ENCODE measurements around the gene MATK.

DNA sequence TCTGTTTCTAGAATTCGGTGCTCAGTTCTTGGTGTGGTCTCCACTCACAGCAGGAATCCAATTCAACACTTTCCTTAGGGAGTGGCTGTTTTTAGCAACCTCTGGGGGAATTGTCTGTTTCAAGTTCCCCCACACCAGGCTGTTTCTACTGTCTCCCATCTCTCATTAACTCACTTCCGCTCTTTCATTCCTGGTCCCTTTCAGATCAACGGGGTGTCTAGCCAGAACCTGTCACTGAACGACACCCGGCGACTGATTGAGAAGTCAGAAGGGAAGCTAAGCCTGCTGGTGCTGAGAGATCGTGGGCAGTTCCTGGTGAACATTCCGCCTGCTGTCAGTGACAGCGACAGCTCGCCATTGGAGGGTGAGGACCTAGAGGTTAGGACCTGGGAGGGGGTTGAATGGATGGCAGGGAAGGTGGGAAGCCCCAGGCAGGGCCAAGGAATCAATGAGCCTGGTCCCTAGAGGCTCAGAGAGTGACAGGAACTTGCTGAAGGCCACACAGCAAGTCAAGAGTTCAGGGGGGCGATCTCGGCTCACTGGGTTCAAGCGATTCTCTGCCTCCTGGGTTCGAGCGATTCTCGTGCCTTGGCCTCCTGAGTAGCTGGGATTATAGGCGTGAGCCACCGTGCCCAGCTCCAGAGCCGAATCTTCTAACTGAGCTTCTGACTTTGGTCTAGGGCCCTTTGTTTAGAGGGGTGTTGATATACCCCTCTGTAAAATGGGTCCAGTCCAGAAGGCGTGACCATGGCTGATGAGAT lies 52.5 kb downstream of the MATK start:
- TF ChIP-seq, protein P1, sequence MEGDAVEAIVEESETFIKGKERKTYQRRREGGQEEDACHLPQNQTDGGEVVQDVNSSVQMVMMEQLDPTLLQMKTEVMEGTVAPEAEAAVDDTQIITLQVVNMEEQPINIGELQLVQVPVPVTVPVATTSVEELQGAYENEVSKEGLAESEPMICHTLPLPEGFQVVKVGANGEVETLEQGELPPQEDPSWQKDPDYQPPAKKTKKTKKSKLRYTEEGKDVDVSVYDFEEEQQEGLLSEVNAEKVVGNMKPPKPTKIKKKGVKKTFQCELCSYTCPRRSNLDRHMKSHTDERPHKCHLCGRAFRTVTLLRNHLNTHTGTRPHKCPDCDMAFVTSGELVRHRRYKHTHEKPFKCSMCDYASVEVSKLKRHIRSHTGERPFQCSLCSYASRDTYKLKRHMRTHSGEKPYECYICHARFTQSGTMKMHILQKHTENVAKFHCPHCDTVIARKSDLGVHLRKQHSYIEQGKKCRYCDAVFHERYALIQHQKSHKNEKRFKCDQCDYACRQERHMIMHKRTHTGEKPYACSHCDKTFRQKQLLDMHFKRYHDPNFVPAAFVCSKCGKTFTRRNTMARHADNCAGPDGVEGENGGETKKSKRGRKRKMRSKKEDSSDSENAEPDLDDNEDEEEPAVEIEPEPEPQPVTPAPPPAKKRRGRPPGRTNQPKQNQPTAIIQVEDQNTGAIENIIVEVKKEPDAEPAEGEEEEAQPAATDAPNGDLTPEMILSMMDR (IDR thresholded peaks at IDR 0.05), result no peak
- no peak for TF ChIP-seq POLR2A (IDR thresholded peaks at IDR 0.05)

Measured in body of pancreas (tissue), 4 donors.